ENCODE results near the gene FBXW11.
"Not testable (repeated sequence)": the region's sequence is repeated elsewhere in the genome, so short reads cannot be mapped to it uniquely, and the experiment has no call there.

FBXW11 gene

DNA sequence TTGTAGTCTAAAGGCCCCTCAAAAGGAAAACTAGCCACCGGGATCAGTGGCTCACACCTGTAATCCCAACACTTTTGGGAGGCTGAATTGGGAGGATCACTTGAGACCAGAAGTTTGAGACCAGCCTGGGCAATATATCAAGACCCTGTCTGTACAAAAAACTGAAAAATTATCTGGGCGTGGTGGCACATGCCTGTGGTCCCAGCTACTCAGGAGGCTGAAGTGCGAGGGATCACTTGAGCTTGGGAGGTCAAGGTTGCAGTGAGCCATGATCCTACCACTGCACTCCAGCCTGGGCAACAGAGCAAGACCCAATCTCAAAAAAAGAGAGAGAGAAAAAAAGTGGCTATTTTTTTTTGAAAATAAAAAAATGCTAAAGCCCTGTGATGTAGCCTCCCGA is 55.2 kb downstream of the FBXW11 start:
- no peak for DNase-seq

DNA sequence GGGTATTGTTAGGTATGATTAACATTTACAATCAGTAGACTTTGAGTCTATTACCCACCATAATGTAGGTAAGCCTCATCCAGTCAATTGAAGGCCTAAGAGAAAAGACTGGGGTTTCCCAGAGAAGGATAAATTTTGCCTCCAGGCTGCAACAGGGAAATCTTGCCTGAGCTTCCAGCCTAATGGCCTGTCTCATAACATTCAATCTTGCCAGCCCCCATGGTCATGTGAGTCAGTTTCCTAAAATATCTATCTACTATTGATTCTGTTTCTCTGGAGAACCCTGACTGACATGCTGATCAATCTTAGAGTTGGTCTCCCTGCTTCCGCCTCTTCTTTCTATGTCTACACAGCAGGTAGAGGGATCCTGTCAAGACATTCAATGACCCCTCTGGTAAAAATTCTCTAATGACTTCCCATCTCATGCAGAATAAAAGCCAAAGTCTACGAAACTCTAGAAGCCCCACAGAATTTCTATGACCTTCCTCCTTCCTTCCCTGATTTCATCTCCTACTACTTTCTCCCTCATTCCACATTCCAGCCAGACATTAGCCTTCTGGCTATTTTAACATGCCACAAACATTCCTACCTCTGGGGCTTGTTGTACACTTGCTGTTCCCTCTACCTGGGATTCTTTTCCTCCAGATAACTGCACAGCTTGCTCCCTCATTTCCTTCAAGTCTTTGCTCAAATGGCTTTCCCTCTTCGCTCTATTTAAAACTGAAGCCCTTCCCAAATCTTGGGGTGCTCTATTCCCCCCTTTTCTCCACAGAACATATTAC is 60.2 kb downstream of the FBXW11 start:
- DNase-seq: no peak

DNA sequence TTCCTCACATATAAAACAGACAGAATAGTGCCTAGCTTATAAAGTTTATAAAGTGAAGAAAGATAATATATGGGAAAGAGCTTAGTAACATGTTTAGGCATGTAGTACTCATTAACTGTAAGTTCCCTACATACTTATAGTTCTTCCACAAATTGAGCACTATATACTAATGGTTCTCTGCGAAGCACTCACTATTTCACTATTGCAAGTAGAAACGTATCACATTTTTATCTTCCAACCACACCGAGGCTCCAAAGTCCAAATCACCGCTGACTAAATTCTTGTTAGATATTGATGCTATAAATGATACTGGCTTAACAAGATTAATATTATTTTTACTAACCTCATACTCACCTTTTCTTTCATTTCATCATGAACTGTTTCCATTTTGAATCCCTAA is 61.0 kb downstream of the FBXW11 start:
- no peak for DNase-seq

DNA sequence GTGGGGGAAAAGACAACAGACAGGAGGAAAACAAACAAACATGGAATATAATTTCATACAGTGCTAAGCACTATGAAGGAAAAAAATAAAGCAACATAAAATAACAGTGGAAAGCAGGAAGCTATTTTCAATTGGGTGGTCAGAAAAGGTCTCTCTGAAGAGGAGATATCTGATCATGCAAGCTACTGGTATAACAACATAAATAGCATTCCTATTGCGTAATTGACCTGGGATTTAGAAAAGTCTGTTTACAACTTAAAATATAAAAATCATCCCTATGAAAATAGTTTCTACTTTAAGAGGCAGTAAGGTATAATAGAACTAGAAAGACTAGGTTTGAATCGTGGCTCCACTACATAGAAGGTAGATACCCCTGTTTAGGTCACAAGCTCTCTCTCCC is 61.4 kb downstream of the FBXW11 start:
- DNase-seq: no peak

DNA sequence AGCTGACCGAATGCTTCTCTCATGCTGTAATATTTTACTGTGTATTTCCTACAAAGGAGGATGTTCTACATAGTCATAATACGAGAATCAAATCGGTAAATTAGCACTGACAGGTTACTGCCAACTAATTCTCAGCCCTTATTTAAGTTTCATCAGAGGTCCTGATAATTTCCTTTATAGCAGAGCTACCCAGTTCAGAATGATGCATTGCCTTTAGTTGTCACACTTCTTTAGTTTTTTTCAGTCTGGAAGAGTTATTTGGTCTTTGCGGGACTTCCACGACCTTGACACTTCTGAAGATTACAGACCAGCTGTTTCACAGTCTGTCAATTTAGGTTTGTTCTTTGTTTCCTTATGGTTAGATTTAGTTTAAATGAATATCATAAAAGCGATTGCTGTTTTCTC is 64.3 kb downstream of the FBXW11 start:
- not testable (repeated sequence) for DNase-seq

DNA sequence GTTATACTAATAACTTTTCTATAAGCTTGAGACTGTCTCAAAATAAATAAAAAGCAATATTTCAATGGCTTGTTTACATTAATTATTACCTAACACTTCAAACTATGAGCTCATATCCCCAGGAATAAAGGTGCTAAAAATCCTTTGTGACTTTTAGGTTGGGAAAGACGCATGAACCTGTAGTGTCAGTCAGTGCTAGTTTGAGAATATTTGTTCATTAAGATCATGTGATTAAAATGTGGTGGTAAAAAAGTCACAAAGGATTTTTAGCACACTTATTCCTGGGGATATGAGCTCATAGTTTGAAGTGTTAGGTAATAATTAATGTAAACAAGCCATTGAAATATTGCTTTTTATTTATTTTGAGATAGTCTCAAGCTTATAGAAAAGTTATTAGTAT is 64.8 kb downstream of the FBXW11 start:
- DNase-seq: not testable (repeated sequence)

DNA sequence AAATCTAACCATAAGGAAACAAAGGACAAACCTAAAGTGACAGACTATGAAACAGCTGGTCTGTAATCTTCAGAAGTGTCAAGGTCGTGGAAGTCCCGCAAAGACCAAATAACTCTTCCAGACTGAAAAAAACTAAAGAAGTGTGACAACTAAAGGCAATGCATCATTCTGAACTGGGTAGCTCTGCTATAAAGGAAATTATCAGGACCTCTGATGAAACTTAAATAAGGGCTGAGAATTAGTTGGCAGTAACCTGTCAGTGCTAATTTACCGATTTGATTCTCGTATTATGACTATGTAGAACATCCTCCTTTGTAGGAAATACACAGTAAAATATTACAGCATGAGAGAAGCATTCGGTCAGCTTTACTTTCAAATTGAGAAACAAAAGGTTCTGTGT is 65.2 kb downstream of the FBXW11 start:
- DNase-seq: not testable (repeated sequence)

DNA sequence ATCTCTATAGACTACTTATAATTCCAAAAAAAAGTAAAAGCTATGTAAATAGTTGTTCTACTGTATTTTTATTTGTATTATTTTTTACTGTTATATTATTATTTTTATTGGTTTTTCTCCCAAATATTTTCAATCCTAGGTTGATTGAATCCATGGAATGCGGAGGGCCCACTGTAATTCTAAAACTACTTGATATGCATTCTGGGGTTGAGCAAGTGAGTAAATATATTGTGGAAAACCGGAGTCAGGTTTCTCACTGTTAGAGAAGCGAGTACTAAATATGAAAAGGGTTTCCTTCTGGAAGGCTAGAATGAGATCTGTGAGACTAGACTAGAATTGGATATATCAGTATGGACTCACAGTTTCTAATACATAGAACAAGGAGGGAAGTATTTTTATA is 66.5 kb downstream of the FBXW11 start:
- DNase-seq: no peak

DNA sequence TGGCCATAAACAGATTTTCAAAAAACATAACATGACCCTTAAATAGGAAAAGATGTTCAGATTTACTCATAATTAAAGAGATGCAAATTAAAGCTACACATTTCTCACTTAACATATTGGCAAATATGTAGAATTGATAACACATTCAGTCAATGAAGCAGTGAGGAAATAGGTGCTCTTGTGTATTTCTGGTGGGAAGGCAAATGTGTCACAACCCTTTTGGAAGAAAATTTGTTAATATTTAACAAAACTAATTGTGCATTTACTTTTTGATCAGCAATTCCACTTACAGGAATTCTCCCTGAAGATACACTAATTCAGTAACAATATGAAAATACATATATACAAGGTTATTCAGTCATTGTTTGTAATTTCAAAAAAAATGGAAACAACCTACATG is 68.1 kb downstream of the FBXW11 start:
- DNase-seq: no peak

DNA sequence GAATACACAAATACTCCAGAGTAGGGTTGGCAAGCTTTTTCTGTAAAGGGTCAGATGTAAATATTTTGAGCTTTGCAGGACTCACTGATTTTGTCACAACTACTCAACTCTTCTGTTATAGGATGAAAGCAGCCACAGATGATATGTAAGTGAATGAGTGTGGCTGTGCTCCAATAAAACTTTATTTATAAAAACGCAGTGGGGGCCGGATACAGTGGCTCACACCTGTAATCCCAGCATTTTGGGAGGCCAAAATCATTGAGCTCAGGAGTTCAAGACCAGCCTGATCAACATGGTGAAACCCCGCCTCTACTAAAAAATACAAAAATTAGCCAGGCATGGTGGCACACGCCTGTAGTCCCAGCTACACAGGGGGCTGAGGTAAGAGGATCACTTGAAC is 69.1 kb downstream of the FBXW11 start:
- DNase-seq: no peak

DNA sequence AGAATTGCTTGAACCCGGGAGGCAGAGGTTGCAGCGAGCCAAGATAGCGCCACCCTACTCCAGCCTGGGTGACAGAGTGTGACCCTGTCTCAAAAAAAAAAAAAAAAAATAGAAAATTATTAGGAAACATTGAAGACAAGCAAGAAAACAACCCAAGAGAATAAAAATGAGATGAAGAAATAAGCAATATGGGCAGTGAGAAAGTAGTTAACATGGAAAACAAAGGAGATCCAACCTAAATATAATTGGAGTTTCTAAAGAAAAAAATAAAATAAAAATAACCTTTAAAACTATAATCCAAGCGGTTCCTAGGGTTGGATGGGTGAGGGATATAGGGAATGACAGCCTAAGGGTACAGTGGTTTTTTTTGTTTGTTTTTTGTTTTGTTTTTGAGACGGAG is 71.9 kb downstream of the FBXW11 start:
- DNase-seq: no peak

DNA sequence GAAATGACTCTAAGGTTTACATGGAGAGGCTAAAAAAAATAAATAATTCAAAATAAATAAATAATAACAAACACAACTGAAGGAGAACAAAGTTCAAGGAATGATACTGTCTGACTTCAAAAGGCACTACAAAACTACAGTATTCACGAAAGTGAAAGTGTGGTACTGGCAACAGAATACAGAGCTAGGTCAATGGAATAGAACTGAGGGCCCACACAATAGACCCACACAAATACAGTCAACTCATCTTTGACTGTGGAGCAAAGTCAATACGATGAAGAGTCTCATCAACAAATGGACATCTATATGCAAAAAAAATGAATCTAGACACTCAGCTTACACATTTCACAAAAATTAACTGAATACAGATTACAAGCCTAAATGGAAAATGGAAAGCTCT is 75.3 kb downstream of the FBXW11 start:
- DNase-seq: no peak

DNA sequence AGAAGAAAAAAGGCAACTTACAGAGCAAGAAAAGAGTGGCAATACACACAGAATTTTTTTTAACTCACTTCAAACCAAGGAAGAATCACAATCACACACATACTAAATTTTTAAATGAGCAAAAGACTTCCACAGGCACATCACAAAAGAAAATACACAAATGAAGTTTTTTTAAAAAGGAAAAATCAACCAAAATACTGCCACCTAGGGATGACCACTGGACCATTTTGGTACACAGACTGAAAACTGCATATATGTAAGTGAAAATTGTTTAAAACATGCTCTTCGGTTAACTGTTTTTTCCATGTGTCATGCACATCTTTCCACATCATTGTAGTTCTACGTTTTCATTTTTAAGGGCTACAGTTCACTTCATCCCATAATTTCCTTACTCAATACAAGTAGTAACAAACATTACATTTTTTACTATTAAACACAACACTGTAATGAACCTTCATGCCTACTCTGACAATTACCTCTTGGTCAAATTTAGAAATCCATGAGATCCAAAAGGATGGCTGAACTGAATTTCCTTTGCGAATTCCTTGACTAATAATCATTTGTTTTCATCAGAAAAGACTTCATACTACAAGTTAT is 79.0 kb downstream of the FBXW11 start:
- no peak for DNase-seq

DNA sequence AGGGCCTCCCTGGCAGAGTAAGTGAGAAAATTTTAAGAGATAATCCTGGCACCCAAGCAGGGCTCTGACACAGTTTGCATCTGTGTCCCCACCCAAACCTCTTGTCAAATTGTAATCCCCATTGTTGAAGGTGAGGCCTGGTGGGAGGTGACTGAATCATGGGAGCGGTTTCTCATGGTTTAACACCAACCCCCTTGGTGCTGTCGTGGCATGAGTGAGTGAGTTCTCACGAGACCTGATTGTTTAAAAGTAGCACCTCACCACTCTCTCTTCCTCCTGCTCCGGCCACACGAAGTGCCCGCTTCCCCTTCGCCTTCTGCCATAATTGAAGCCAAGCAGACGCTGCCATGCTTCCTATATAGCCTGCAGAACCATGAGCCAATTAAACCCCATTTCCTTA is 80.1 kb downstream of the FBXW11 start:
- no peak for DNase-seq

DNA sequence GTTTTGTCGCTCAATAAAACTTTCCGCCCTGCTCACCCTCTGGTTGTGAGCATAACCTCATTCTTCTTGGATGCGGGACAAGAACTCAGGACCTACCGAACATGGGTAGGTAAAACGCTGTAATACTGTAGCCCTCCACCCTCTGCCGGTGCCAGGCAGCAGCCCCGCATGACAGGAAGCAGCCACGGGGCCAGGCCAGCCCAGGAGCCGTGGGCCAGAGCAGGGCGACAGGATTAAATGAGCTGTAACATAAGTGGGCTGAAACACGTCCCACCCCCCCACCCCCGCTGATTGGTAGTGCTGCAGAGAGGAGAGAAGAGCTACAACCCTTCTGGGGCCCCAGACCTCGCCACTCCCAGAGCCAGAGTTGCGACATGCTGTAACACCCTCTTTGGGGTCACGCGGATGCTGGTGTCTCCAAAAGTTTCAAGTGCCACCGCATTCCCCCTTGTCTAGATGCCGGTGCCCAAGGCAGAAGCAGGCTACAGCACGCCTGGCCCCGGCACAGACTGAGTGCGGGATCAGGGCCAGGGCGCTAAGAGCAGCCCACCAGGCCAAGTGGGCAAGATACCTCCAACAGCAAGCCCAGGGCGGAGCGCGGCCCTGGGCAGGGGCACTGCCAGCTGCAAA is 81.8 kb downstream of the FBXW11 start:
- no peak for DNase-seq

DNA sequence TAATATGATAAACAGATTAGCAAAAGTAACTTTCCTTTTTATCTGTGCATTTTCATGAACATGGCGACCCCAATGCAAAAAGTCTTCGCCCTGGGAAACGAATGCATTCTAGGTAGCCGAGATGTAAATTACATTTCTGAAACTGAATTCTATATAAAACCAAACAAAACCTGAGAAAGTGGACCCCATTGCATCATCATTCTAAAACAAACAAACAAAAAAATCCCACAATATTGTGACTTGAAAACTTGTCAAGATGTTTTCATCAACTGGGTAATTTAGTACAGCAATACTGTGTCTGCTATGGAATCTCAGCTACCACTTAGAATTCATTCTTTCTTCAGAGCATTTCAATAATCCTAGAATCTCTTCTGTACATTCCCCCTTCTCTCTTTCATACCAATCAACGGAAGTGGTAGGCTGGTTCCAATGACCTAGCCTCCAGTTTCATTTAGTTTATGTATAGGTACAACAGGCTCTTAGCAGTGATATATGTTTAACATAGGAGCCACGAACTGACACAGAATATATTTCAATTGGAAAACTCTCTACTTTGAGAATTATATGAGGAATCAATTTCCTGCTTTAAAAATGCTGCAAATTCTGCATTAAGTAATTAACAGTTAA is 85.6 kb downstream of the FBXW11 start:
- DNase-seq: no peak

DNA sequence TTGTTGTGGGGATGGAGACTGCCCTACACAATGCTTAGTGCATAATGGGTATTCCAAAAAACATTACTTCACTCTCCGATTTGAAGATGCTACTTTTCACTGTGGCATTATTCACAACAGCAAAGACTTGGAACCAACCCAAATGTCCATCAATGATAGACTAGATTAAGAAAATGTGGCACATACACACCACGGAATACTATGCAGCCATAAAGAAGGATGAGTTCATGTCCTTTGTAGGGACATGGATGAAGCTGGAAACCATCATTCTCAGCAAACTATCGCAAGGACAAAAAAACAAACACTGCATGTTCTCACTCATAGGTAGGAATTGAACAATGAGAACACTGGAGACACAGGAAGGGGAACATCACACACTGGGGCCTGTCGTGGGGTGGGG is 90.7 kb downstream of the FBXW11 start:
- not testable (repeated sequence) for DNase-seq

DNA sequence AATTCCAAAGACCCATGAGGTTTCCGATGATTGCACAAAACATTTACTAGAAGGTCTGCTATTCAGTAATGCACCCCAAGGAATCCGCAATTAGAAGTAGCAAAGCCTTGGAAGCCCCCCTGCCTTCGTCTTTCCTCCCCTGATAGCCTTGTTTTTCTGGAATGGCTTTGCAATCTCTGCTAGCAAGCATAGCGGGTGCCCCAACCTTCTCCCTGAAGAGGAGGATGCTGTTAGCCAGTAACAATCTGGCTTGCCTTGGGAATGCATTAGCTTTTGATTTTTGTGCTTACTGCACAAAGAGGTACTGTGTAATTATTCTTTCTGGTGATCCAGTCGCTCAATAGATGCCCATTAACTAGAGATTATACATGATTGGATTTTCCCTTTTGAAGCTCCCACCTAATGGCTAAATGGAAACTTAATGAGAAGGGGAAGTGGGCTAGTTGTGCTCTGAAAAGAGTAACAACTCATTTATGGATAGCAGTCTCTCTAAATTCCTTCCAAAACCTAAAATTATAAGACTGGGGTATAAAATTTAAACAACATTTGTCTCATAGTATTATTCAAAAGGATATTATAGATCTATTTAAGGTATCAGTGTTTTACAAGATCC is 91.6 kb downstream of the FBXW11 start:
- DNase-seq: no peak

DNA sequence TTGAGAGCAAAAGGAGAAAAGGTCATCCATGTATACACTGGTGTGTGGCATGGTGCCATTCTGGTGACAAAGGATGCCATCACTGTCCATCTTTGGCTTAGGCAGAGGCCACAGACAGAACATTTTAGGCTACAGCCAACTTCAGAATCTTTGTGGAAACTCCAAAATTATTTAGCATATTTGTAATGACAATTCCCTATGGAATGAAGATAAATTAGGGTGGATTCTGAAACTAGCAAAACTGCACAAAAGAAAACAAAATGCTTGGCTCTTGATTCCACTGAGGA is 92.5 kb downstream of the FBXW11 start:
- DNase-seq: no peak

DNA sequence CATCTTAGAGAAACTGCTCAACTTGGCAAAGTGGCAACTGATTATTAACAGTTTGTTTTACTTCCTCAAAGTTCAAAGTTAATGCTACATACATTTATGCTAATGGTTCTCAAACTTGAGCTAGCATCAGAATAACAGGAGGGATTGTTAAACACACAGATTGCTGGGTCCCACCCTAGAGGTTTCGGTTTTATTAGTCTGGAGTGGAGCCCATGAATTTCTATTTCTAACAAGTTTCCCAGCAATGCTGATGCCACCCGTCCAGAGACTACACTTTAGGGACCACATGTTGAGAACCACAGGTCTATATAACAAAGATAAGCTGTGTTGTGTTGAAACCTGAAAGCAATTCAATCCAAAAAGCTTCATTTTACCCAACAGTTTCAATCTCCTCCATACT is 95.3 kb downstream of the FBXW11 start:
- no peak for DNase-seq

DNA sequence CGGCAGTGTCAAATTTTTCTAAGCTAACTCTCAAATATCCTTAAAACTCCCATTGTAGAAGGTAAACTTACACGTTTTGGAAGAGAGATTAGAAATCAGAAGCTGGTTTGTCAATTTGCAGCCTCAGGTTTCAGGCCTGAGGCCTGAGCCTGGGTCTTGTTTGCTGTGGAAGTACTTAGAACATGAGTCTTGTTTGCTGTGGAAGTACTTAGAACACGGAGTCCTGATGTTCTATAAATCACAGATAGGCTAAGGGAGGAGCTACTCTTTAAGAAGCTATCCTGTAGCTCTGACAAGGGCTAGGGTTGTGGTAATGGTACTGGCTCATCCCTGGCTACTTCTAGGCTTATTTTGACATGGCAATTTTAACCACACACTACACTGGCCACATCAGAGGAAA is 97.8 kb downstream of the FBXW11 start:
- no peak for DNase-seq

DNA sequence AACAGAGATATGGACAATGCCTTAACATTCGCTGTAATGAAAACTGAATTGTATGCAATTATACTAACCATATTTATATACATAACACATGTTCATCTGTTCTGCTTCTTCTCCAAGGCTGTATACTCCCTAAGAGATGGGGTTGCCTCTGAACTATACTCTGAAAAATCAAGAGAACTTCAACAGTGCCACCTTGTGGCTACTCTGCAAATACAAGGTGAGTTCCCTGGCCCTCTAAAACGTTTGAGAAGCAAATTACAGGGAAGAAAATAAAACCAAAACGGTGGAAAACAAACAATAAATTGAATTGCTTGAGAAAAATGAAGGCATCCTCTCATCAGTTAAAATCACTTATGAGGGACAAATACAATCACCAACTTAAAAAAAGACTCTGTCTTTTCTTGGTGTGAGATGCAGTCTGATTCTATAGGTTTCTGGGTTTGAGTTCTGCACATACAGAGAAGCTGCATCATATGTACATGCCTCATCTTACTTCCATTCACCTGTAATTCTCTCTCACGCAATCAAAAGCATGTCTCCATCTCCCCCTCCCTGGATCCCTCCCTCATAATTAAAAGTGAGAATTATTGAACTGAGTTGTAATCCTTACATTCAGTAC is 98.6 kb downstream of the FBXW11 start:
- peak; percentile 35 to 50 for DNase-seq

All from SHP77 (cell line).